ENCODE measurements around the gene SCNN1A. TPM values are rescaled to one million over a fixed set of nuclear protein-coding genes. Genes with fewer than 3 reads are reported as not detected.
A peak's percentile ranks its signal among the peaks of the same experiment; 100 is the strongest.

SCNN1A gene
- total and polyA plus RNA-seq, 11 donors, result 0.11 to 3.9 (median 0.43) TPM; not detected in 4

DNA sequence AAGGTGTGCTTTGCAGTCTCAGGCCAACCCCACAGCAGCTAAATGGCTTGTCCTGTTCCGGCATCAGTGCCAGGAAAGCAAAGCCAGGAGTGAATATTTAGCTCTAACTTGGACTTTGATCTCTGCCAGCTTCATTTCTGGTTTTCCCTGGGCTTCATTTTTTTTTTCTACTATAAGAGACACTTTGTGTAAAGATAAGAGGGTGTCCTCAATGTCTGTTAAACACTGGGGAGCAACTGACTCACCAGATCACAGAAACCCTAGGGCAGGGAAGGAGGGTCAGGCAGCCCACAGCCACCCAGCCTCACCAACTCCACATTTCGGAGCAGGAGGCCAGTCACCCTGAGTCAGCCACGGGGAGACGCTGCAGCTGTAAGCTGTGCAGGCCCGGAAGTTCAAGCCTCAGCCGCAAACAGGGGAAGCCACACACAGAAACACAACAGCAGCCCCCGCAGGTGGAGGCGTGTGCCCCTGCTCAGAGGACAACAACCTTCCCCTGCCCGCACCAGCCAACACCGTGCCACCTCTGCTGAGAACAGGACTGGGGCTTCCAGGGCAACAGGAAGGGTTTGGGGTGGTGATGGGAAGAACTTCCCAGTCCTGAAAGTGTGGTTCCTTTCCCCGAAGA, 39.8 kb downstream of the SCNN1A start:
- intact Hi-C loops (cut with DNase I), result loop anchor here in 9 of 10 donors (2.0 to 10.0 kb wide), 8 partner anchors 29 to 202 kb away; partner anchors contain the start of genes GAPDH (in 5 of the 9), LTBR (in 4 of the 9) and SCNN1A (in 2 of the 9)
- 0 to 19% (median 12%) methylated on average over 10 to 11 of the region's 11 CpGs for WGBS, 4 donors
- Histone ChIP-seq H3K27ac (peak overlapping the region; percentile 86 to 100 (median 98)), H3K27me3 (no peaks in the 10 kb centered on the region), H3K4me3 (peak overlapping the region in 11 of 12 donors; percentile 27 to 100 (median 82)), H3K36me3 (peaks cover 0 to 62% (median 42%) of the 10 kb centered on the region in 9 donors), H3K4me1 (peaks cover 6 to 87% (median 67%) of the 10 kb centered on the region in 12 donors), H3K9me3 (no peaks in the 10 kb centered on the region)
- DNase-seq (peak; percentile 78 to 91 (median 82)), ATAC-seq (peak; percentile 43 to 63 (median 52))
- TF ChIP-seq, protein P1, sequence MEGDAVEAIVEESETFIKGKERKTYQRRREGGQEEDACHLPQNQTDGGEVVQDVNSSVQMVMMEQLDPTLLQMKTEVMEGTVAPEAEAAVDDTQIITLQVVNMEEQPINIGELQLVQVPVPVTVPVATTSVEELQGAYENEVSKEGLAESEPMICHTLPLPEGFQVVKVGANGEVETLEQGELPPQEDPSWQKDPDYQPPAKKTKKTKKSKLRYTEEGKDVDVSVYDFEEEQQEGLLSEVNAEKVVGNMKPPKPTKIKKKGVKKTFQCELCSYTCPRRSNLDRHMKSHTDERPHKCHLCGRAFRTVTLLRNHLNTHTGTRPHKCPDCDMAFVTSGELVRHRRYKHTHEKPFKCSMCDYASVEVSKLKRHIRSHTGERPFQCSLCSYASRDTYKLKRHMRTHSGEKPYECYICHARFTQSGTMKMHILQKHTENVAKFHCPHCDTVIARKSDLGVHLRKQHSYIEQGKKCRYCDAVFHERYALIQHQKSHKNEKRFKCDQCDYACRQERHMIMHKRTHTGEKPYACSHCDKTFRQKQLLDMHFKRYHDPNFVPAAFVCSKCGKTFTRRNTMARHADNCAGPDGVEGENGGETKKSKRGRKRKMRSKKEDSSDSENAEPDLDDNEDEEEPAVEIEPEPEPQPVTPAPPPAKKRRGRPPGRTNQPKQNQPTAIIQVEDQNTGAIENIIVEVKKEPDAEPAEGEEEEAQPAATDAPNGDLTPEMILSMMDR (IDR thresholded peaks at IDR 0.05), result peak in 11 of 12 donors; percentile 25 to 68 (median 50)
- TF ChIP-seq POLR2A (IDR thresholded peaks at IDR 0.05), result no peak

DNA sequence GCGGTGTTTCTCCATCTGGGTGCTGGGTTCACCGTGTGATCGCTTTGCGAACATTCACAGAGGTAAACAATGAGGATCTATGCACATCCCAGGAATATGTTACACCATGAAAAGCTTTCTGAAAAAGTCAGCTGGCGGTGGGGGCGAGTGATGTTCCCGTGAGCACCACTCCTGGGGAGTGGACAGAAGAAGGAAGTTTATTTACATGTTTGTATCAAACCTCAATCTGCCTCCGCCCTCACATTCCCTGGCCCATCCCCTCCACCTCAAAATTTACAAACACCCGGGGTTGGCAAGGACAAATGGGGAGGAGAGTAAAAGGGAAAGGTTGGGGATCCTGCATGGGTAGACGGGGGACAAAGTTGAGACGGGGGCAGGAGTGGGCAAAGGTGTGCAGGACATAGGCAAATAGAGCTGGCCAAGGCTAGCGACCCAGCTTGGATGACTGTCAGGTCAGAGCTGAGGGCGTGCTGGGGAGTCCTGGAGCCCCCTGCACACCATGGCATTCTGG, 40.4 kb downstream of the SCNN1A start:
- no peaks in the 10 kb centered on the region for H3K9me3 ChIP-seq
- H3K27ac ChIP-seq, result peak overlapping the region; percentile 86 to 100 (median 98)
- H3K4me3 ChIP-seq, result peak overlapping the region in 9 of 12 donors; percentile 74 to 100 (median 85)
- no peaks in the 10 kb centered on the region for H3K27me3 ChIP-seq
- intact Hi-C loops (cut with DNase I), result loop anchor here (2.0 to 10.0 kb wide), 8 partner anchors 30 to 202 kb away; partner anchors contain the start of genes GAPDH (in 5 of the 10), LTBR (in 3 of the 10) and SCNN1A (in 2 of the 10)
- no peak for ATAC-seq
- DNase-seq, result peak in 1 of 5 donors; percentile 56
- peaks cover 0 to 67% (median 47%) of the 10 kb centered on the region in 9 donors for H3K36me3 ChIP-seq
- WGBS, 4 donors, result 42 to 52% (median 47%) methylated on average over 13 of the region's 13 CpGs
- TF ChIP-seq, protein P1 (IDR thresholded peaks at IDR 0.05), result no peak
- TF ChIP-seq POLR2A (IDR thresholded peaks at IDR 0.05), result no peak
- peaks cover 6 to 90% (median 64%) of the 10 kb centered on the region in 12 donors for H3K4me1 ChIP-seq

DNA sequence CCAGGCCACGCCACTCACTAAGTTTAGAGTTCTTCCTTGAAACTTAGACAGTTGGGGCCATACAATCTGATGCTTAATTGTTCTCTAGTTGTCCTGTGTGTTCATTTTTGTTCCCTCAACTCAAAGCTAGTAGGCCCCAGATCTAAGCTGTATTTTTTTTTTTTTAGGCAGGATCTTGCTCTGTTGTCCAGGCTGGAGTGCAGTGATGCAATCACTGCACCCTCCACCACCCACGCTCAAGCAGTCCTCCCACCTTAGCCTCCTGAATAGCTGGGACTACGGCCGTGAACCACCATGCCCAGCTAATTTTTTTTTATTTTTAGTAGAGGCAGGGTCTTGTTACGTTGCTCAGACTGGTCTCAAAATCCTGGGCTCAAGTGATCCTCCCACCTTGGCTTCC, 41.0 kb downstream of the SCNN1A start:
- no peak for ATAC-seq
- no peak for DNase-seq
- H3K36me3 ChIP-seq, result peaks cover 0 to 72% (median 54%) of the 10 kb centered on the region in 9 donors
- TF ChIP-seq, protein P1 (IDR thresholded peaks at IDR 0.05), result no peak
- no peak for TF ChIP-seq POLR2A (IDR thresholded peaks at IDR 0.05)
- intact Hi-C loops (cut with DNase I), result loop anchor here in 9 of 10 donors (2.0 to 10.0 kb wide), 4 partner anchors 30 to 200 kb away; partner anchors contain the start of gene GAPDH (in 5 of the 9)
- 60 to 74% (median 70%) methylated on average over 5 of the region's 5 CpGs for WGBS, 4 donors
- H3K4me1 ChIP-seq, result peaks cover 6 to 93% (median 60%) of the 10 kb centered on the region in 12 donors
- H3K27me3 ChIP-seq, result no peaks in the 10 kb centered on the region
- H3K4me3 ChIP-seq, result peak overlapping the region in 2 of 12 donors; percentile 85 to 100
- peak overlapping the region in 11 of 12 donors; percentile 86 to 100 (median 98) for H3K27ac ChIP-seq
- no peaks in the 10 kb centered on the region for H3K9me3 ChIP-seq

DNA sequence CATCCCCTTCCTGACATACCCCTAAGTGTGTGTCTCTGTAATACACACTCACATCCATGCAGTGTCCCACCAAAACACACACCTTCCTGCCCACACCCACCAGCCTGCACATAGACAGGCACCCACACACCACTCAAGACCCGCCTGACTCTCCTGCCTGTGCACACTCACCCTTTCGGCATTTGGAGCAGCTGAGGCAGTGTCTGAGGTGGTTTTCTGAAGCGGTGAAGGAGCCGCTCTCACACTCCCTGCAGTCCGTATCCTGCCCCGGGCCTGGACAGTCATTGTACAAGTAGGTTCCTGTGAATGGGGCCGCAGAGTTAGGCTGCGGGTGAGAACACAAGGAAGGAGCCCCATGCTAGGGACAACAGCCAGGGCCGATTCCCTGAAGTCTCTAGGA, 41.8 kb downstream of the SCNN1A start:
- peaks cover 0 to 72% (median 62%) of the 10 kb centered on the region in 9 donors for H3K36me3 ChIP-seq
- peak overlapping the region in 1 of 12 donors; percentile 12 for H3K4me3 ChIP-seq
- no peaks in the 10 kb centered on the region for H3K27me3 ChIP-seq
- H3K4me1 ChIP-seq, result peaks cover 6 to 93% (median 56%) of the 10 kb centered on the region in 12 donors
- intact Hi-C loops (cut with DNase I), result loop anchor here in 8 of 10 donors (5.0 to 10.0 kb wide), 3 partner anchors 39 to 201 kb away; partner anchors contain the start of gene GAPDH (in 5 of the 8)
- ATAC-seq, result no peak
- 68 to 81% (median 73%) methylated on average over 9 of the region's 9 CpGs for WGBS, 4 donors
- no peak for DNase-seq
- no peaks in the 10 kb centered on the region for H3K9me3 ChIP-seq
- TF ChIP-seq, protein P1 (IDR thresholded peaks at IDR 0.05), result no peak
- no peak for TF ChIP-seq POLR2A (IDR thresholded peaks at IDR 0.05)
- peak overlapping the region in 10 of 12 donors; percentile 34 to 100 (median 98) for H3K27ac ChIP-seq

Measured in heart left ventricle (tissue), 16 donors.